H1 (cell line): Measurements from ENCODE around the gene SLC8A3. TPM values are rescaled to one million over a fixed set of nuclear protein-coding genes. Genes with fewer than 3 reads are reported as not detected.

ENCODE experiments used
- CTCF ChIA-PET: fragments of 300-600 bp; sonication (Branson Sonifier 250); formaldehyde crosslinking; loops from one replicate; lab custom pipeline; 2021; ENCODE audit not compliant: partially characterized antibody; lab: Charles Lee
- POLR2A ChIA-PET: fragments of 300-600 bp; sonication (Branson Sonifier 250); formaldehyde crosslinking; loops from one replicate; lab custom pipeline; 2021; ENCODE audit warnings: inconsistent platforms; ENCODE audit not compliant: partially characterized antibody; lab: Charles Lee
- DNase-seq, 2 experiments: peaks; one replicate each; pipeline versions ENCODE4 v3.0.0 to v3.0.0-alpha.2; 2010 to 2022; ENCODE audit warnings: low spot score in 2 of 2, low read depth in 1 of 2, mixed read lengths in 1 of 2
- FAIRE-seq: peaks from 2 replicates; lab custom pipeline; 2011; peaks lifted over from hg19 to GRCh38; lab: Jason Lieb, UNC
- H2AFZ ChIP-seq: 2 replicates; pipeline ENCODE4 v1.8.1; 2012; ENCODE audit warnings: low read length, inconsistent platforms
- H2AK5ac ChIP-seq: 2 replicates; pipeline ENCODE4 v1.6.1; 2013; ENCODE audit warnings: low read depth, low read length
- H2BK120ac ChIP-seq: replicated peaks from 2 replicates; pipeline ENCODE3; 2013; ENCODE audit warnings: low read depth, low read length, inconsistent platforms
- H2BK12ac ChIP-seq: 2 replicates; pipeline ENCODE4 v1.6.1; 2013; ENCODE audit warnings: low read depth, low read length
- H2BK15ac ChIP-seq: 2 replicates; pipeline ENCODE4 v1.6.1; 2013; ENCODE audit warnings: low read length
- H2BK20ac ChIP-seq: 2 replicates; pipeline ENCODE4 v1.6.1; 2013; ENCODE audit warnings: low read length
- H2BK5ac ChIP-seq: 2 replicates; pipeline ENCODE4 v1.6.1; 2013; ENCODE audit warnings: low read depth, low read length
- H3K14ac ChIP-seq: 2 replicates; pipeline ENCODE4 v1.6.1; 2013; ENCODE audit warnings: inconsistent platforms; ENCODE audit not compliant: insufficient read length
- H3K18ac ChIP-seq: 2 replicates; pipeline ENCODE4 v1.6.1; 2013; ENCODE audit warnings: low read length; ENCODE audit errors: extremely low read depth
- H3K23ac ChIP-seq: 2 replicates; pipeline ENCODE4 v1.6.1; 2013; ENCODE audit warnings: inconsistent platforms; ENCODE audit not compliant: insufficient read length
- H3K23me2 ChIP-seq: 2 replicates; pipeline ENCODE4 v1.6.1; 2013; ENCODE audit warnings: low read depth, low read length
- H3K27ac ChIP-seq: 2 replicates; pipeline ENCODE4 v1.6.1; 2011; ENCODE audit warnings: low read depth, low read length, inconsistent platforms
- H3K27me3 ChIP-seq, 4 experiments: replicated peaks in 1 of 4; 1 replicate in 1 of 4; 2 replicates in 3 of 4; pipeline versions ENCODE4 v1.6.1 to v1.8.1; 2011 to 2013; ENCODE audit warnings: low read length in 3 of 4, mild to moderate bottlenecking in 3 of 4, inconsistent platforms in 2 of 4, mixed read lengths in 2 of 4, moderate library complexity in 1 of 4; ENCODE audit not compliant: control insufficient read depth in 3 of 4, insufficient read depth in 3 of 4; ENCODE audit errors: extremely low read depth in 1 of 4
- H3K36me3 ChIP-seq, 4 experiments: 2 replicates each; pipeline versions ENCODE4 v1.6.1 to v1.8.1; 2011 to 2013; ENCODE audit warnings: mild to moderate bottlenecking in 4 of 4, low read length in 3 of 4, moderate library complexity in 2 of 4, control low read depth in 1 of 4, inconsistent platforms in 1 of 4; ENCODE audit not compliant: insufficient read depth in 4 of 4, control insufficient read depth in 2 of 4
- H3K4ac ChIP-seq: replicated peaks from 2 replicates; pipeline ENCODE3; 2013; ENCODE audit warnings: low read length, low read depth, mixed read lengths, inconsistent platforms; ENCODE audit not compliant: insufficient read length
- H3K4me1 ChIP-seq, 4 experiments: replicated peaks in 1 of 4; 1 replicate in 1 of 4; 2 replicates in 3 of 4; pipeline versions ENCODE4 v1.6.1 to v1.8.1; 2011 to 2013; ENCODE audit warnings: low read length in 3 of 4, inconsistent platforms in 2 of 4, mixed read lengths in 1 of 4; ENCODE audit not compliant: insufficient read depth in 4 of 4, control insufficient read depth in 3 of 4
- H3K4me2 ChIP-seq, 2 experiments: 2 replicates each; pipeline versions ENCODE4 v1.6.1 to v1.8.1; 2011 to 2013; ENCODE audit warnings: low read depth in 2 of 2, low read length in 2 of 2, control low read depth in 1 of 2, inconsistent platforms in 1 of 2, mild to moderate bottlenecking in 1 of 2; ENCODE audit not compliant: insufficient read depth in 1 of 2
- H3K4me3 ChIP-seq, 4 experiments: fragments of 200-600, 300-600 bp in 1 of 4; sonication (generic), shearing (Covaris generic), sonication (Bioruptor Twin) in 1 of 4; 2 replicates each; pipeline versions ENCODE4 v1.5.1 to v1.8.1; 2011 to 2016; ENCODE audit warnings: low read length in 4 of 4, low read depth in 3 of 4, control low read depth in 2 of 4, inconsistent platforms in 2 of 4, mild to moderate bottlenecking in 2 of 4, mixed read lengths in 1 of 4, moderate library complexity in 1 of 4; ENCODE audit not compliant: insufficient read depth in 2 of 4; ENCODE audit errors: extremely low read depth in 1 of 4
- H3K56ac ChIP-seq: replicated peaks from 2 replicates; pipeline ENCODE3; 2013; ENCODE audit warnings: low read depth, mild to moderate bottlenecking, mixed read lengths, low read length, inconsistent platforms; ENCODE audit not compliant: insufficient read length
- H3K79me1 ChIP-seq: 2 replicates; pipeline ENCODE4 v1.6.1; 2013; ENCODE audit warnings: low read depth, low read length, control low read depth
- H3K79me2 ChIP-seq, 2 experiments: 2 replicates each; pipeline versions ENCODE4 v1.6.1 to v1.8.1; 2012 to 2013; ENCODE audit warnings: low read length in 2 of 2, mild to moderate bottlenecking in 2 of 2, inconsistent platforms in 1 of 2; ENCODE audit not compliant: insufficient read depth in 2 of 2, control insufficient read depth in 1 of 2
- H3K9ac ChIP-seq, 4 experiments: replicated peaks in 1 of 4; 1 replicate in 1 of 4; 2 replicates in 3 of 4; pipeline versions ENCODE4 v1.6.1 to v1.8.1; 2011 to 2013; ENCODE audit warnings: low read depth in 3 of 4, low read length in 3 of 4, control low read depth in 2 of 4, mild to moderate bottlenecking in 2 of 4, moderate library complexity in 2 of 4, inconsistent platforms in 1 of 4; ENCODE audit errors: extremely low read depth in 1 of 4
- H3K9me3 ChIP-seq, 2 experiments: 2 replicates each; pipeline versions ENCODE4 v1.6.1 to v1.8.1; 2012 to 2013; ENCODE audit warnings: mild to moderate bottlenecking in 2 of 2, moderate library complexity in 2 of 2, control low read depth in 1 of 2, inconsistent platforms in 1 of 2, low read depth in 1 of 2, low read length in 1 of 2, mixed read lengths in 1 of 2; ENCODE audit not compliant: insufficient read depth in 2 of 2
- H4K20me1 ChIP-seq, 2 experiments: replicated peaks in 1 of 2; 2 replicates each; pipeline versions ENCODE3 to v1.8.1; 2011 to 2013; ENCODE audit warnings: inconsistent platforms in 2 of 2, low read length in 2 of 2, mild to moderate bottlenecking in 1 of 2; ENCODE audit not compliant: insufficient read depth in 2 of 2, control insufficient read depth in 1 of 2
- H4K5ac ChIP-seq: 2 replicates; pipeline ENCODE4 v1.6.1; 2013; ENCODE audit warnings: low read length, low read depth, mixed read lengths, inconsistent platforms; ENCODE audit not compliant: insufficient read length
- H4K8ac ChIP-seq: 2 replicates; pipeline ENCODE4 v1.8.0; 2013; ENCODE audit warnings: mild to moderate bottlenecking, moderate library complexity, low read length, inconsistent platforms; ENCODE audit not compliant: insufficient read depth; ENCODE audit errors: extremely low read depth
- H4K91ac ChIP-seq: replicated peaks from 2 replicates; pipeline ENCODE3; 2013; ENCODE audit warnings: low read length, mixed read lengths, inconsistent platforms; ENCODE audit not compliant: insufficient read length
- JUN ChIP-seq: IDR thresholded peaks from 2 replicates; pipeline ENCODE4 v1.6.1; 2011; ENCODE audit warnings: low read depth, mild to moderate bottlenecking, improper control_type of control experiment, low read length
- SIRT6 ChIP-seq: IDR thresholded peaks from one replicate; pipeline ENCODE4 v1.7.1; 2012; ENCODE audit warnings: low read length, inconsistent platforms
- WGBS, 2 experiments: shearing (Covaris generic) in 1 of 2; methylation state at CpG; one replicate each; pipeline versions ENCODE4 v1.1.6 to v1.1.7; 2013 to 2015; ENCODE audit warnings: low lambda C conversion rate in 2 of 2, mixed read lengths in 2 of 2, inconsistent platforms in 1 of 2, low coverage in 1 of 2, missing lambda C conversion rate in 1 of 2; ENCODE audit not compliant: insufficient replicate concordance in 2 of 2, insufficient coverage in 1 of 2, insufficient read length in 1 of 2; ENCODE audit errors: extremely low coverage in 1 of 2, missing lambda C conversion rate in 1 of 2; 5-methylcytosine and 5-hydroxymethylcytosine counted together
- polyA plus RNA-seq, 7 experiments: library from polyadenylated mRNA; depleted of rRNA in 3 of 7; stranded (reverse) in 5 of 7; unstranded in 2 of 7; fragments of >200 nt in 5 of 7; fragments of 200-250 nt in 2 of 7; gene quantifications; 1 replicate in 5 of 7; 2 replicates in 1 of 7; 4 replicates in 1 of 7; pipeline versions ENCODE4 v1.2.1 to v1.2.3, GENCODE V29; 2011 to 2013; ENCODE audit warnings: missing spikeins in 2 of 7, mixed read lengths in 2 of 7
- total RNA-seq: library from RNA; stranded (reverse); fragmentation: NEBNext Ultra II Directional; extraction: Animal tissue kit (Norgen Biotek cat#: 25700); gene quantifications from 2 replicates; pipeline ENCODE4 v1.2.1, GENCODE V29; 2021

The SLC8A3 gene
- total and polyA plus RNA-seq, 2 of the 8 experiments (the other 6 are each of a cell fraction or from before 2014, with no cell fraction given), result 0.38 to 1.1 TPM

- Histone ChIP-seq H3K27me3 (no peaks in the 10 kb centered on the region), H2AK5ac (no peak overlapping the region), H2BK120ac (no peak overlapping the region), H4K5ac (no peak overlapping the region), H4K8ac (no peak overlapping the region), H3K9ac (no peak overlapping the region), H2AFZ (no peak overlapping the region), H3K23ac (no peak overlapping the region), H2BK12ac (no peak overlapping the region), H2BK15ac (no peak overlapping the region), H3K23me2 (no peaks in the 10 kb centered on the region), H4K20me1 (no peaks in the 10 kb centered on the region), H3K79me2 (no peaks in the 10 kb centered on the region), H3K4me3 (no peak overlapping the region), H3K79me1 (no peaks in the 10 kb centered on the region), H3K36me3 (no peaks in the 10 kb centered on the region), H3K4me1 (no peaks in the 10 kb centered on the region; a peak in 1 of 7 replicates), H3K9me3 (no peaks in the 10 kb centered on the region), H3K4ac (no peak overlapping the region), H3K27ac (no peak overlapping the region), H3K56ac (no peak overlapping the region), H3K4me2 (no peak overlapping the region), H3K14ac (no peak overlapping the region), H4K91ac (no peak overlapping the region), H2BK20ac (no peak overlapping the region), H3K18ac (no peak overlapping the region), H2BK5ac (no peak overlapping the region)
- WGBS, 2 experiments, result 83 to 100% methylated on average over 1 to 4 of the region's 4 CpGs
- DNase-seq (no peak), FAIRE-seq (no peak)
- ChIA-PET POLR2A (no interaction called here), CTCF (interaction anchor here (0.8 to 1.6 kb wide), 3 partner anchors 31 to 121 kb away, joined by 3 to 4 read pairs (median 3); no protein-coding TSS in a partner anchor)
- TF ChIP-seq SIRT6, result no peak
- no peak for TF ChIP-seq JUN
Measured at GRCh38 chr14:70149596-70150165, 39.1 kb downstream of the SLC8A3 start.
